KBM-7 (cell line): ENCODE measurements around the gene AGRP.

Source experiments
- DNase-seq: peaks from one replicate; pipeline ENCODE4 v3.0.0-alpha.2; 2015
- in situ Hi-C: fragments of 300-500 bp; cut with MboI; formaldehyde crosslinking; loops from 2 replicates; pipeline ENCODE4 v1.14.3; 2020; ENCODE audit warnings: low sequenced_read_pairs, low pct_unique_long_range_greater_than_20kb, mixed read lengths

AGRP gene

GRCh38 chr16:67433131-67433719 is 50.1 kb downstream of the AGRP start:
- no peak for DNase-seq
- in situ Hi-C loops, result no loop called here
